SU-DHL-6 (cell line): ENCODE data around the gene TOMM34.

Source experiments
- CTCF ChIP-seq: fragments of 200-600 bp; sonication (generic); IDR thresholded peaks from one replicate; pipeline ENCODE4 v1.5.1; 2017; ENCODE audit warnings: antibody characterized with exemption, mild to moderate bottlenecking, low read length, moderate library complexity; ENCODE audit not compliant: insufficient read depth, poor library complexity, severe bottlenecking
- EZH2phosphoT487 ChIP-seq: fragments of 200-600 bp; sonication (generic), shearing (Covaris generic); conservative IDR thresholded peaks from 2 replicates; pipeline ENCODE4 v1.6.1; 2018; ENCODE audit warnings: mild to moderate bottlenecking, antibody characterized with exemption, low read length, moderate library complexity, mixed read lengths

- TF ChIP-seq CTCF = no peak
- TF ChIP-seq EZH2phosphoT487 = no peak
These were observed 16.5 kb upstream of the TOMM34 start for GRCh38 chr20:44976698-44977097.
